ENCODE measurements around the gene AKAP8. TPM values are rescaled to one million over a fixed set of nuclear protein-coding genes. Genes with fewer than 3 reads are reported as not detected.
"Not testable (repeated sequence)": the region's sequence is repeated elsewhere in the genome, so short reads cannot be mapped to it uniquely, and the experiment has no call there.

AKAP8 gene
- total RNA-seq, 1 donor from 2014 or later, result 37.2 TPM

DNA sequence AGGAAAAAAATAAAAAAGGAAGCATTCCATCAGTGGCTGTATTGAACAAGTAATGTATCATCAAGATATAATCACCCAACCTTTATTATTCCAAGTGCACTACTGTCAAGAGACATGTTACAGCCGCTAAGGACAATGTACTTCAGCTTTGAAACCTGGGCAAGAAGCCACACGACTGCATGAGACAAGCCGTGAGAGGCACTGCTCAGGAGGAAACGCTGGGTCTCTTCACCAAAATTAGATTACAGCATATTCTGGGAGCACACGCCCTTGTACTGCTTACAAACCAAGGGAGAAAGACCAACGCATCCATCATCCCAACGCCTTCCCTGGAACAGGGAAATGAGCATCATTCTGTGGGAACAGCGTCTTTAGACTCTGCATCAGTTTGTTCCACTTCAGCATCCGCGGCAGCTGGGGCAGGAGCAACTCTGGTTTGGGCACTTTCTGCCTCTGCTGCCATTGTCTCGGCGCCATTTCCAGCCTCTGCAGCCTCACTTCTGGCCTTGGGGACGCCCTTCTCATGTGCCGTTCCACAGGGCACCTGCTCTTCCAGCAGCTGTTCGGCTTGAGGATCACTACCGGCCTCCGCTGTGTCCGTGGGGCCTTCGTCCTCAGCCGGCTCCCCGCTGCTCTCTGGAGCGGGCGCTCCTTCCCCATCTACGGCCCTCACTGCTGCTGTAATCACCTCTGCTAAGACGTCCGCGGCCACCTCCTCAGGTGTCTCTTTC lies 24.9 kb downstream of the AKAP8 start:
- ATAC-seq (no peak), DNase-seq (no peak)
- no peaks in the 10 kb centered on the region for H3K9me3 ChIP-seq
- peaks cover 78% of the 10 kb centered on the region for H3K36me3 ChIP-seq
- H3K4me3 ChIP-seq, result no peak overlapping the region
- TF ChIP-seq CTCF (IDR thresholded peaks at IDR 0.05), result no peak
- H3K27me3 ChIP-seq (ENCODE audit: low read depth), result no peaks in the 10 kb centered on the region
- intact Hi-C loops (cut with DNase I), result no loop called here
- no peak overlapping the region for H3K27ac ChIP-seq
- H3K4me1 ChIP-seq, result no peaks in the 10 kb centered on the region

GRCh38 chr19:15353908-15354307 lies 25.7 kb downstream of the AKAP8 start:
- no peak for DNase-seq
- ATAC-seq, result no peak
- intact Hi-C loops (cut with DNase I), result no loop called here
- H3K27me3 ChIP-seq (ENCODE audit: low read depth), result no peaks in the 10 kb centered on the region
- no peak overlapping the region for H3K27ac ChIP-seq
- peaks cover 69% of the 10 kb centered on the region for H3K36me3 ChIP-seq
- H3K4me1 ChIP-seq, result no peaks in the 10 kb centered on the region
- no peaks in the 10 kb centered on the region for H3K9me3 ChIP-seq
- TF ChIP-seq CTCF (IDR thresholded peaks at IDR 0.05), result no peak
- H3K4me3 ChIP-seq, result no peak overlapping the region

DNA sequence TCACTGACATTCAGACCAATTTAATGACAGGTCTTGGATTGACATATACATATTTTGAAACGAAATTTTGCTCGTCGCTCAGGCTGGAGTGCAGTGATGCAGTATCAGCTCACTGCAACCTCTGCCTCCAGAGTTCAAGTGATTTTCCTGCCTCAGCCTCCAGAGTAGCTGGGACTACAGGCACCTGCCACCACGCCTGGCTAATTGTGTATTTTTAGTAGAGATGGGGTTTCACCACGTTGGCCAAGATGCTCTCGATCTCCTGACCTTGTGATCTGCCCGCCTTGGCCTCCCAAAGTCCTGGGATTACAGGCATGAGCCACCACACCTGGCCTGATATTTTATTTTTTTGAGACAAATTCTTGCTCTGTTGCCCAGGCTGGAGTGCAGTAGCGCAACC lies 27.1 kb downstream of the AKAP8 start:
- H3K27ac ChIP-seq; ATAC-seq; H3K4me1 ChIP-seq; H3K9me3 ChIP-seq; intact Hi-C loops (cut with DNase I); H3K27me3 ChIP-seq (ENCODE audit: low read depth); DNase-seq; H3K4me3 ChIP-seq: not testable (repeated sequence)
- H3K36me3 ChIP-seq, result peaks cover 56% of the 10 kb centered on the region

GRCh38 chr19:15341328-15341727 lies 38.3 kb downstream of the AKAP8 start:
- DNase-seq; H3K27me3 ChIP-seq (ENCODE audit: low read depth); H3K9me3 ChIP-seq; H3K4me3 ChIP-seq; ATAC-seq; intact Hi-C loops (cut with DNase I); H3K27ac ChIP-seq; H3K4me1 ChIP-seq: not testable (repeated sequence)
- H3K36me3 ChIP-seq, result peaks cover 15% of the 10 kb centered on the region

GRCh38 chr19:15340086-15340485 lies 39.5 kb downstream of the AKAP8 start:
- intact Hi-C loops (cut with DNase I), result no loop called here
- H3K4me3 ChIP-seq, result no peak overlapping the region
- no peaks in the 10 kb centered on the region for H3K9me3 ChIP-seq
- no peaks in the 10 kb centered on the region for H3K27me3 ChIP-seq (ENCODE audit: low read depth)
- TF ChIP-seq CTCF (IDR thresholded peaks at IDR 0.05), result no peak
- H3K4me1 ChIP-seq, result no peaks in the 10 kb centered on the region
- ATAC-seq (no peak), DNase-seq (no peak)
- peaks cover 9% of the 10 kb centered on the region for H3K36me3 ChIP-seq
- no peak overlapping the region for H3K27ac ChIP-seq

- no peaks in the 10 kb centered on the region for H3K9me3 ChIP-seq
- no peak overlapping the region for H3K4me3 ChIP-seq
- peaks cover 18% of the 10 kb centered on the region for H3K4me1 ChIP-seq
- ATAC-seq (no peak), DNase-seq (no peak)
- no peak overlapping the region for H3K27ac ChIP-seq
- no peaks in the 10 kb centered on the region for H3K36me3 ChIP-seq
- TF ChIP-seq CTCF (IDR thresholded peaks at IDR 0.05), result no peak
- H3K27me3 ChIP-seq (ENCODE audit: low read depth), result no peaks in the 10 kb centered on the region
- intact Hi-C loops (cut with DNase I), result no loop called here
Measured at GRCh38 chr19:15337202-15337601, 42.4 kb downstream of the AKAP8 start.

DNA sequence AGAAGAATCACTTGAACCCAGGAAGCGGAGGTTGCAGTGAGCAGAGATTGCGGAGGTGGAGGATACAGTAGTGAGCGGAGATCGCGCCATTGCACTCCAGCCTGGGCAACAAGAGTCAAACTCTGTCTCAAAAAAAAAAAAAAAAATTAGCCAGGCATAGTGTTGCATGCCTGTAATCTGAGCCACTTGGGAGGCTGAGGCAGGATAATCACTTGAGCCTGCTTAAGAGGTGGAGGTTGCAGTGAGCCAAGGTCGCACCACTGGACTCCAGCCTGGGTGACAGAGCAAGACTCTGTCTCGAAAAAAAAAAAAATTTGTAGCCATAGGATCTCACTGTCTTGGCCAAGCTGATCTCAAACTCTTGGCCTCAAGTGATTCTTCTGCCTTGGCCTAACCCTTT lies 43.6 kb downstream of the AKAP8 start:
- H3K9me3 ChIP-seq; H3K27ac ChIP-seq; H3K4me3 ChIP-seq; DNase-seq; H3K27me3 ChIP-seq (ENCODE audit: low read depth); H3K36me3 ChIP-seq; intact Hi-C loops (cut with DNase I); ATAC-seq: not testable (repeated sequence)
- H3K4me1 ChIP-seq, result peaks cover 19% of the 10 kb centered on the region
